ENCODE measurements around the gene CHD2. TPM values are rescaled to one million over a fixed set of nuclear protein-coding genes. Genes with fewer than 3 reads are reported as not detected.

The CHD2 gene
- total and polyA plus RNA-seq, 10 of the 15 experiments (the other 5 are each of a cell fraction or from before 2014, with no cell fraction given): 38.1 to 94.7 (median 63.3) TPM

DNA sequence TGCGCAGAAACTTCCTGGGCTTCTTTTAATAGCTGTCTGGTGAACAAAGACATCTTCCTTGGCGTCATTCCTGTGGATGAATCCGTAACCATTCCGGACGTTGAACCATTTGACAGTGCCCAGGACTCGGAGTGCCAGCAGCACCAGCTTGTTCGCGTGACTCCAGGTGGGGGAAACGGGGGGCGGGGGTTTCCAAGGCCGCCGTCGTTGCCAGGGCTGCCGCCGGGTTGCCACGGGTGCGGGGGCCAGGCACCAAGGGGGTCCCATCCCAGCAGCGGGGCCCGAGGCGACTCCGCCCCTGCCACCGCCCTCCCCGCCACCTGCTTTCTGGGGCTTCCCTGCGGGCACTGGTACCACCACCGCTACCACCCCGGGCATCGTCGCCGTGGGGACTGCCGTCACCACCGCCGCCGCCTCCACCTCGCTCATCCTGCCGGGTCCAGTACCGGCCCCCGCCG, 166.1 kb downstream of the CHD2 start:
- Histone ChIP-seq H3K27me3 (replicated peaks in 1 of 2; ENCODE audit: control insufficient read depth in 2 of 2, insufficient read depth in 2 of 2, low read length in 1 of 2) (peaks cover 0 to 3% of the 10 kb centered on the region in 2 experiments; a peak in 2 of 4 replicates), H3K9ac (ENCODE audit: control insufficient read depth, insufficient read depth, low read length) (no peak overlapping the region), H3K36me3 (ENCODE audit: control insufficient read depth in 2 of 2, insufficient read depth in 2 of 2, low read length in 1 of 2) (no peaks in the 10 kb centered on the region), H3K4me1 (ENCODE audit: control insufficient read depth, insufficient read depth, low read length) (no peaks in the 10 kb centered on the region), H3K27ac (ENCODE audit: control insufficient read depth, insufficient read depth) (no peak overlapping the region), H3K4me3 (no peak overlapping the region), H3K9me3 (replicated peaks; ENCODE audit: control insufficient read depth, insufficient read depth, low read length) (no peaks in the 10 kb centered on the region), H4K20me1 (ENCODE audit: control insufficient read depth, insufficient read depth) (no peaks in the 10 kb centered on the region), H3K79me2 (ENCODE audit: control insufficient read depth, insufficient read depth, low read length) (no peaks in the 10 kb centered on the region), H3K4me2 (ENCODE audit: control insufficient read depth, insufficient read depth) (no peak overlapping the region), H2AFZ (ENCODE audit: control insufficient read depth, low read depth, low read length) (no peak overlapping the region)
- no peak for TF ChIP-seq RUNX3 (IDR thresholded peaks at IDR 0.05; ENCODE audit: low read length)
- no peak for TF ChIP-seq RELA (IDR thresholded peaks at IDR 0.05; ENCODE audit: borderline replicate concordance, partially characterized antibody)
- TF ChIP-seq RB1 (IDR thresholded peaks at IDR 0.05; ENCODE audit: borderline replicate concordance): no peak
- no peak for TF ChIP-seq PML (IDR thresholded peaks at IDR 0.05; ENCODE audit: low read length)
- TF ChIP-seq, protein P1, sequence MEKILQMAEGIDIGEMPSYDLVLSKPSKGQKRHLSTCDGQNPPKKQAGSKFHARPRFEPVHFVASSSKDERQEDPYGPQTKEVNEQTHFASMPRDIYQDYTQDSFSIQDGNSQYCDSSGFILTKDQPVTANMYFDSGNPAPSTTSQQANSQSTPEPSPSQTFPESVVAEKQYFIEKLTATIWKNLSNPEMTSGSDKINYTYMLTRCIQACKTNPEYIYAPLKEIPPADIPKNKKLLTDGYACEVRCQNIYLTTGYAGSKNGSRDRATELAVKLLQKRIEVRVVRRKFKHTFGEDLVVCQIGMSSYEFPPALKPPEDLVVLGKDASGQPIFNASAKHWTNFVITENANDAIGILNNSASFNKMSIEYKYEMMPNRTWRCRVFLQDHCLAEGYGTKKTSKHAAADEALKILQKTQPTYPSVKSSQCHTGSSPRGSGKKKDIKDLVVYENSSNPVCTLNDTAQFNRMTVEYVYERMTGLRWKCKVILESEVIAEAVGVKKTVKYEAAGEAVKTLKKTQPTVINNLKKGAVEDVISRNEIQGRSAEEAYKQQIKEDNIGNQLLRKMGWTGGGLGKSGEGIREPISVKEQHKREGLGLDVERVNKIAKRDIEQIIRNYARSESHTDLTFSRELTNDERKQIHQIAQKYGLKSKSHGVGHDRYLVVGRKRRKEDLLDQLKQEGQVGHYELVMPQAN (conservative IDR thresholded peaks at IDR 0.05): no peak
- TF ChIP-seq CREM (IDR thresholded peaks at IDR 0.05; ENCODE audit: low read depth): no peak
- no peak for TF ChIP-seq CHD2 (IDR thresholded peaks at IDR 0.05; ENCODE audit: borderline replicate concordance, low read depth, low read length)
- in situ Hi-C loops (cut with MboI): no loop called here
- ChIA-PET RAD21 (ENCODE audit: unreplicated experiment) (no interaction called here), CTCF (no interaction called here), POLR2A (no interaction called here), SMC1A (ENCODE audit: uncharacterized antibody, unreplicated experiment) (no interaction called here)
- no peak for ATAC-seq
- no TSS peak for BruUV-seq (replicated peaks)
- intact Hi-C loops (cut with micrococcal nuclease; ENCODE audit: unreplicated experiment): no loop called here
- WGBS (ENCODE audit: insufficient coverage, insufficient replicate concordance, low lambda C conversion rate, missing lambda C conversion rate): 58% methylated on average over 9 of the region's 38 CpGs
- no peak for DNase-seq (ENCODE audit: low read depth, low spot score)
- FAIRE-seq: no peak

All from GM12878 (cell line).